Measurements from ENCODE around the gene TIMM21.

DNA sequence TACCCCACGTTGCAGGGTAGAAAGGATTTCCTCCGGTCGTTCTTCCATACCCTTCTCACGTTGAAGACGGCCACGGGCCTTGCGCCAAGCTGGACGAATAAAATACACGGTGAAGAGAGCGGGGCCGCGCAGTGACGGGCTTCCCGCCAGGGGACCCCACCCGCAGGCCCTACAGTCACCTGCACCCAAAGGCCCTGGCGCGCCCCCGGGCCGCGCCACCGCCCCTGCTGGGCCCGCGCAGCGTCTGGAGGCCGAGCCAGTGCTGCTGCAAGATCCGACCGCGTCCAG is 888 bp upstream of the TIMM21 start:
- TF ChIP-seq GATA3 (IDR thresholded peaks at IDR 0.05; ENCODE audit: low read depth, low read length) (no peak), GATA2 (IDR thresholded peaks at IDR 0.05; ENCODE audit: low read depth, low read length) (no peak)
